HCT116 (cell line): ENCODE data around the gene RAB4A. TPM values are rescaled to one million over a fixed set of nuclear protein-coding genes. Genes with fewer than 3 reads are reported as not detected.

Experiments
- ATAC-seq: fragments of 200-7000 bp; cut with Tn5 transposase; 2 replicates; pipeline ENCODE4 v1.9.1; 2020; ENCODE audit warnings: mild to moderate bottlenecking, moderate library complexity
- BruUV-seq: library from RNA; stranded (reverse); fragments of 400-500 nt; replicated peaks from 2 replicates; lab custom pipeline; 2021; lab: Mats Ljungman, UMichigan
- CTCF ChIA-PET: fragments of 300-600 bp; sonication (Branson Sonifier 250); formaldehyde crosslinking; loops from one replicate; lab custom pipeline; 2021; ENCODE audit warnings: antibody characterized with exemption; lab: Charles Lee
- POLR2A ChIA-PET: fragments of 300-600, 350-600 bp; sonication (Branson Sonifier 250); formaldehyde crosslinking; loops from one replicate; lab custom pipeline; 2021; ENCODE audit warnings: antibody characterized with exemption; lab: Charles Lee
- RAD21 ChIA-PET, 2 experiments: fragments of 300-600 bp; sonication (Branson Sonifier 250); formaldehyde crosslinking; loops; one replicate each; lab custom pipeline; 2023; ENCODE audit warnings: low total read pairs in 2 of 2; ENCODE audit not compliant: uncharacterized antibody in 2 of 2, unreplicated experiment in 2 of 2, low non-redundant PET in 1 of 2; lab: Charles Lee
- DNase-seq: peaks from one replicate; pipeline ENCODE4 v3.0.0-alpha.2; 2010; ENCODE audit warnings: low read depth, low spot score
- H2AFZ ChIP-seq: fragments of 200-600 bp; shearing (Covaris generic), sonication (generic); 2 replicates; pipeline ENCODE4 v1.6.1; 2017; ENCODE audit warnings: low read depth, mixed run types, mixed read lengths, antibody characterized with exemption, low read length; ENCODE audit not compliant: poor library complexity, severe bottlenecking
- H3K27ac ChIP-seq: 2 replicates; pipeline ENCODE4 v1.5.1; 2012; ENCODE audit warnings: low read depth, low read length
- H3K27me3 ChIP-seq: fragments of 200-600 bp; sonication (generic); 2 replicates; pipeline ENCODE4 v1.6.1; 2016; ENCODE audit warnings: mixed run types, low read length, mixed read lengths; ENCODE audit not compliant: insufficient read depth
- H3K36me3 ChIP-seq, 2 experiments: fragments of 200-500 bp in 1 of 2; fragments of 200-600 bp in 1 of 2; sonication (Bioruptor generic) in 1 of 2; sonication (generic) in 1 of 2; 2 replicates each; pipeline versions ENCODE4 v1.5.1 to v1.6.1; 2014 to 2016; ENCODE audit warnings: low read length in 2 of 2, inconsistent platforms in 1 of 2, mixed read lengths in 1 of 2, mixed run types in 1 of 2; ENCODE audit not compliant: insufficient read depth in 2 of 2, control insufficient read depth in 1 of 2
- H3K4me1 ChIP-seq, 2 experiments: fragments of 200-600 bp in 1 of 2; sonication (generic) in 1 of 2; 2 replicates each; pipeline versions ENCODE4 v1.5.1 to v1.6.1; 2012 to 2017; ENCODE audit warnings: low read length in 2 of 2, inconsistent platforms in 1 of 2, mild to moderate bottlenecking in 1 of 2, mixed read lengths in 1 of 2, mixed run types in 1 of 2, moderate library complexity in 1 of 2; ENCODE audit not compliant: insufficient read depth in 2 of 2, control insufficient read depth in 1 of 2
- H3K4me2 ChIP-seq: fragments of 200-600 bp; sonication (generic); 2 replicates; pipeline ENCODE4 v1.6.1; 2017; ENCODE audit warnings: mixed run types, low read length, mixed read lengths
- H3K4me3 ChIP-seq, 2 experiments: fragments of 200-600 bp in 1 of 2; sonication (generic) in 1 of 2; replicated peaks in 1 of 2; 2 replicates each; pipeline ENCODE4 v1.5.1; 2011 to 2016; ENCODE audit warnings: low read length in 2 of 2, control low read depth in 1 of 2, low read depth in 1 of 2, mild to moderate bottlenecking in 1 of 2, mixed read lengths in 1 of 2, mixed run types in 1 of 2
- H3K79me2 ChIP-seq: fragments of 200-600 bp; sonication (generic); 2 replicates; pipeline ENCODE4 v1.6.1; 2017; ENCODE audit warnings: mild to moderate bottlenecking, mixed run types, low read length, moderate library complexity, mixed read lengths; ENCODE audit not compliant: insufficient read depth
- H3K9ac ChIP-seq: fragments of 200-600 bp; sonication (generic); 2 replicates; pipeline ENCODE4 v1.6.1; 2016; ENCODE audit warnings: low read length, mixed read lengths
- H3K9me2 ChIP-seq: fragments of 200-600 bp; sonication (generic), shearing (Covaris generic); 2 replicates; pipeline ENCODE4 v1.6.1; 2017; ENCODE audit warnings: mixed run types, mild to moderate bottlenecking, moderate library complexity; ENCODE audit not compliant: insufficient read depth
- H3K9me3 ChIP-seq, 2 experiments: fragments of 200-500 bp in 1 of 2; fragments of 200-600 bp in 1 of 2; sonication (Bioruptor generic) in 1 of 2; sonication (generic) in 1 of 2; 2 replicates each; pipeline ENCODE4 v1.6.1; 2014 to 2017; ENCODE audit warnings: low read length in 2 of 2, mixed read lengths in 2 of 2, inconsistent platforms in 1 of 2, low read depth in 1 of 2, mild to moderate bottlenecking in 1 of 2, mixed run types in 1 of 2, moderate library complexity in 1 of 2; ENCODE audit not compliant: control insufficient read depth in 1 of 2, insufficient read depth in 1 of 2
- H4K20me1 ChIP-seq: fragments of 200-600 bp; sonication (generic), shearing (Covaris generic); 2 replicates; pipeline ENCODE4 v1.6.1; 2017; ENCODE audit warnings: mixed run types, mild to moderate bottlenecking, moderate library complexity; ENCODE audit not compliant: insufficient read depth
- ATF3 ChIP-seq: IDR thresholded peaks from 2 replicates; pipeline ENCODE4 v1.6.1; 2012
- CBX3 ChIP-seq: IDR thresholded peaks from 2 replicates; pipeline ENCODE4 v1.6.1; 2012; ENCODE audit warnings: low read depth
- CTCF ChIP-seq, 3 experiments: fragments of 200-600 bp in 1 of 3; sonication (generic) in 1 of 3; IDR thresholded peaks in 2 of 3; conservative IDR thresholded peaks in 1 of 3; 2 replicates each; pipeline ENCODE4 v1.5.1; 2012 to 2017; ENCODE audit warnings: low read depth in 2 of 3, low read length in 2 of 3, antibody characterized with exemption in 1 of 3, borderline replicate concordance in 1 of 3, control low read depth in 1 of 3, mild to moderate bottlenecking in 1 of 3, mixed read lengths in 1 of 3, mixed run types in 1 of 3, moderate library complexity in 1 of 3; ENCODE audit not compliant: insufficient read depth in 1 of 3
- EGR1 ChIP-seq: IDR thresholded peaks from 2 replicates; pipeline ENCODE4 v1.6.1; 2012; ENCODE audit warnings: low read depth
- ELF1 ChIP-seq: IDR thresholded peaks from 2 replicates; pipeline ENCODE4 v1.6.1; 2012; ENCODE audit warnings: low read depth, borderline replicate concordance
- EZH2 ChIP-seq: fragments of 200-600 bp; sonication (generic); IDR thresholded peaks from 2 replicates; pipeline ENCODE4 v1.6.1; 2017; ENCODE audit warnings: antibody characterized with exemption, mixed run types
- EZH2phosphoT487 ChIP-seq: fragments of 200-600 bp; IDR thresholded peaks from 2 replicates; pipeline ENCODE4 v1.6.1; 2018; ENCODE audit warnings: antibody characterized with exemption, borderline replicate concordance
- FOSL1 ChIP-seq: IDR thresholded peaks from 2 replicates; pipeline ENCODE4 v1.6.1; 2012; ENCODE audit warnings: low read depth
- JUND ChIP-seq: IDR thresholded peaks from 2 replicates; pipeline ENCODE4 v1.6.1; 2012
- MAX ChIP-seq: IDR thresholded peaks from 2 replicates; pipeline ENCODE4 v1.6.1; 2012
- POLR2A ChIP-seq: IDR thresholded peaks from 2 replicates; pipeline ENCODE4 v1.7.0; 2011; ENCODE audit warnings: borderline replicate concordance; ENCODE audit not compliant: insufficient read depth, insufficient read length; ENCODE audit errors: extremely low read depth
- POLR2AphosphoS5 ChIP-seq: IDR thresholded peaks from 2 replicates; pipeline ENCODE4 v1.6.1; 2011; ENCODE audit warnings: mild to moderate bottlenecking, low read depth, low read length, moderate library complexity
- RAD21 ChIP-seq: IDR thresholded peaks from 2 replicates; pipeline ENCODE4 v1.6.1; 2012; ENCODE audit warnings: low read depth, mild to moderate bottlenecking
- SP1 ChIP-seq: IDR thresholded peaks from 2 replicates; pipeline ENCODE4 v1.6.1; 2012; ENCODE audit warnings: low read depth
- SRF ChIP-seq: IDR thresholded peaks from 2 replicates; pipeline ENCODE4 v1.6.1; 2012; ENCODE audit warnings: low read depth
- TCF7L2 ChIP-seq: IDR thresholded peaks from 2 replicates; pipeline ENCODE4 v1.7.0; 2011; ENCODE audit warnings: borderline replicate concordance, inconsistent platforms; ENCODE audit not compliant: insufficient read depth, insufficient read length; ENCODE audit errors: extremely low read depth
- YY1 ChIP-seq: IDR thresholded peaks from 2 replicates; pipeline ENCODE4 v1.6.1; 2011; ENCODE audit warnings: low read length, low read depth, moderate library complexity, mild to moderate bottlenecking; ENCODE audit not compliant: insufficient replicate concordance; ENCODE audit errors: extremely low read depth
- ZBTB33 ChIP-seq: IDR thresholded peaks from 2 replicates; pipeline ENCODE4 v1.6.1; 2011; ENCODE audit warnings: mild to moderate bottlenecking, low read length, moderate library complexity; ENCODE audit not compliant: insufficient replicate concordance; ENCODE audit errors: extremely low read depth
- ZNF274 ChIP-seq: fragments of 200-500 bp; sonication (Bioruptor generic); IDR thresholded peaks from 2 replicates; pipeline ENCODE4 v1.6.1; 2014; ENCODE audit warnings: mild to moderate bottlenecking, low read depth, low read length, inconsistent platforms
- intact Hi-C: fragments of 100-400 bp; cut with micrococcal nuclease; formaldehyde crosslinking; loops from 2 replicates; pipeline ENCODE4 v1.10.0; 2022
- total RNA-seq: library from RNA; stranded (reverse); gene quantifications from one replicate; pipeline ENCODE4 v1.2.1, GENCODE V29; 2021; ENCODE audit not compliant: unreplicated experiment

Gene RAB4A
- total RNA-seq, 1 experiment from 2014 or later, result 101 TPM

- Histone ChIP-seq H2AFZ (no peak overlapping the region), H3K27me3 (no peaks in the 10 kb centered on the region), H3K4me2 (no peak overlapping the region), H3K4me3 (no peak overlapping the region), H3K79me2 (no peaks in the 10 kb centered on the region), H3K4me1 (no peaks in the 10 kb centered on the region), H4K20me1 (no peaks in the 10 kb centered on the region), H3K9ac (no peak overlapping the region), H3K9me2 (no peaks in the 10 kb centered on the region)
- DNase-seq, result no peak
- RAD21 ChIA-PET, result no interaction called here
- POLR2A ChIA-PET, result no interaction called here
- CTCF ChIA-PET, result no interaction called here
- BruUV-seq, result no TSS peak
- TF ChIP-seq ZNF274, result no peak
- no peak for TF ChIP-seq JUND
- no peak for TF ChIP-seq EZH2phosphoT487
- no peak for TF ChIP-seq POLR2A
- TF ChIP-seq ATF3, result no peak
- no peak for TF ChIP-seq RAD21
- no peak for TF ChIP-seq ELF1
- no peak for TF ChIP-seq SRF
- TF ChIP-seq ZBTB33, result no peak
- no peak for TF ChIP-seq FOSL1
- TF ChIP-seq CTCF (IDR thresholded peaks at IDR 0.05 in 2 of 3, conservative IDR thresholded peaks at IDR 0.05 in 1 of 3; ENCODE audit: borderline replicate concordance in 1 of 3, insufficient read depth in 1 of 3, low read depth in 2 of 3, low read length in 2 of 3), result no peak
- no peak for TF ChIP-seq CBX3
- no peak for TF ChIP-seq POLR2AphosphoS5
- no peak for TF ChIP-seq MAX
- no peak for TF ChIP-seq EZH2
- TF ChIP-seq YY1, result no peak
- TF ChIP-seq TCF7L2, result no peak
- TF ChIP-seq SP1, result no peak
- TF ChIP-seq EGR1, result no peak
- TF ChIP-seq, all 23 proteins: peak for 0
- no peak for ATAC-seq
- intact Hi-C loops, result no loop called here
- H3K27ac ChIP-seq, result no peak overlapping the region
- H3K36me3 ChIP-seq, result peaks cover 9 to 17% of the 10 kb centered on the region in 2 experiments; a peak in 2 of 4 replicates
- no peaks in the 10 kb centered on the region for H3K9me3 ChIP-seq
Observed at GRCh38 chr1:229323885-229324553, 53.1 kb downstream of the RAB4A start.
